ENCODE data around the gene UNC5CL. TPM values are rescaled to one million over a fixed set of nuclear protein-coding genes. Genes with fewer than 3 reads are reported as not detected.

UNC5CL gene
- total and polyA plus RNA-seq, 2 experiments from 2014 or later: 0.87 to 1.2 TPM

- no peak overlapping the region for H3K4me3 ChIP-seq
- ATAC-seq (no peak), DNase-seq (ENCODE audit: low spot score) (no peak)
- H3F3A ChIP-seq (replicated peaks; ENCODE audit: low read depth): no peaks in the 10 kb centered on the region
- TF ChIP-seq ZNF114 (CRISPR knock-in tag; IDR thresholded peaks at IDR 0.05): no peak
- no peak for TF ChIP-seq EZH2phosphoT487 (IDR thresholded peaks at IDR 0.05; ENCODE audit: unreplicated experiment)
- TF ChIP-seq, protein P1, sequence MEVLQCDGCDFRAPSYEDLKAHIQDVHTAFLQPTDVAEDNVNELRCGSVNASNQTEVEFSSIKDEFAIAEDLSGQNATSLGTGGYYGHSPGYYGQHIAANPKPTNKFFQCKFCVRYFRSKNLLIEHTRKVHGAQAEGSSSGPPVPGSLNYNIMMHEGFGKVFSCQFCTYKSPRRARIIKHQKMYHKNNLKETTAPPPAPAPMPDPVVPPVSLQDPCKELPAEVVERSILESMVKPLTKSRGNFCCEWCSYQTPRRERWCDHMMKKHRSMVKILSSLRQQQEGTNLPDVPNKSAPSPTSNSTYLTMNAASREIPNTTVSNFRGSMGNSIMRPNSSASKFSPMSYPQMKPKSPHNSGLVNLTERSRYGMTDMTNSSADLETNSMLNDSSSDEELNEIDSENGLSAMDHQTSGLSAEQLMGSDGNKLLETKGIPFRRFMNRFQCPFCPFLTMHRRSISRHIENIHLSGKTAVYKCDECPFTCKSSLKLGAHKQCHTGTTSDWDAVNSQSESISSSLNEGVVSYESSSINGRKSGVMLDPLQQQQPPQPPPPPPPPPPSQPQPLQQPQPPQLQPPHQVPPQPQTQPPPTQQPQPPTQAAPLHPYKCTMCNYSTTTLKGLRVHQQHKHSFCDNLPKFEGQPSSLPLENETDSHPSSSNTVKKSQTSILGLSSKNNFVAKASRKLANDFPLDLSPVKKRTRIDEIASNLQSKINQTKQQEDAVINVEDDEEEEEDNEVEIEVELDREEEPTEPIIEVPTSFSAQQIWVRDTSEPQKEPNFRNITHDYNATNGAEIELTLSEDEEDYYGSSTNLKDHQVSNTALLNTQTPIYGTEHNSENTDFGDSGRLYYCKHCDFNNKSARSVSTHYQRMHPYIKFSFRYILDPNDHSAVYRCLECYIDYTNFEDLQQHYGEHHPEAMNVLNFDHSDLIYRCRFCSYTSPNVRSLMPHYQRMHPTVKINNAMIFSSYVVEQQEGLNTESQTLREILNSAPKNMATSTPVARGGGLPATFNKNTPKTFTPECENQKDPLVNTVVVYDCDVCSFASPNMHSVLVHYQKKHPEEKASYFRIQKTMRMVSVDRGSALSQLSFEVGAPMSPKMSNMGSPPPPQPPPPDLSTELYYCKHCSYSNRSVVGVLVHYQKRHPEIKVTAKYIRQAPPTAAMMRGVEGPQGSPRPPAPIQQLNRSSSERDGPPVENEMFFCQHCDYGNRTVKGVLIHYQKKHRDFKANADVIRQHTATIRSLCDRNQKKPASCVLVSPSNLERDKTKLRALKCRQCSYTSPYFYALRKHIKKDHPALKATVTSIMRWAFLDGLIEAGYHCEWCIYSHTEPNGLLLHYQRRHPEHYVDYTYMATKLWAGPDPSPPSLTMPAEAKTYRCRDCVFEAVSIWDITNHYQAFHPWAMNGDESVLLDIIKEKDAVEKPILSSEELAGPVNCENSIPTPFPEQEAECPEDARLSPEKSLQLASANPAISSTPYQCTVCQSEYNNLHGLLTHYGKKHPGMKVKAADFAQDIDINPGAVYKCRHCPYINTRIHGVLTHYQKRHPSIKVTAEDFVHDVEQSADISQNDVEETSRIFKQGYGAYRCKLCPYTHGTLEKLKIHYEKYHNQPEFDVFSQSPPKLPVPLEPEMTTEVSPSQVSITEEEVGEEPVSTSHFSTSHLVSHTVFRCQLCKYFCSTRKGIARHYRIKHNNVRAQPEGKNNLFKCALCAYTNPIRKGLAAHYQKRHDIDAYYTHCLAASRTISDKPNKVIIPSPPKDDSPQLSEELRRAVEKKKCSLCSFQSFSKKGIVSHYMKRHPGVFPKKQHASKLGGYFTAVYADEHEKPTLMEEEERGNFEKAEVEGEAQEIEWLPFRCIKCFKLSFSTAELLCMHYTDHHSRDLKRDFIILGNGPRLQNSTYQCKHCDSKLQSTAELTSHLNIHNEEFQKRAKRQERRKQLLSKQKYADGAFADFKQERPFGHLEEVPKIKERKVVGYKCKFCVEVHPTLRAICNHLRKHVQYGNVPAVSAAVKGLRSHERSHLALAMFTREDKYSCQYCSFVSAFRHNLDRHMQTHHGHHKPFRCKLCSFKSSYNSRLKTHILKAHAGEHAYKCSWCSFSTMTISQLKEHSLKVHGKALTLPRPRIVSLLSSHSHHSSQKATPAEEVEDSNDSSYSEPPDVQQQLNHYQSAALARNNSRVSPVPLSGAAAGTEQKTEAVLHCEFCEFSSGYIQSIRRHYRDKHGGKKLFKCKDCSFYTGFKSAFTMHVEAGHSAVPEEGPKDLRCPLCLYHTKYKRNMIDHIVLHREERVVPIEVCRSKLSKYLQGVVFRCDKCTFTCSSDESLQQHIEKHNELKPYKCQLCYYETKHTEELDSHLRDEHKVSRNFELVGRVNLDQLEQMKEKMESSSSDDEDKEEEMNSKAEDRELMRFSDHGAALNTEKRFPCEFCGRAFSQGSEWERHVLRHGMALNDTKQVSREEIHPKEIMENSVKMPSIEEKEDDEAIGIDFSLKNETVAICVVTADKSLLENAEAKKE (CRISPR knock-in tag; IDR thresholded peaks at IDR 0.05): no peak
- TF ChIP-seq JUNB (IDR thresholded peaks at IDR 0.05; ENCODE audit: unreplicated experiment): no peak
- no peak for TF ChIP-seq REST (IDR thresholded peaks at IDR 0.05; ENCODE audit: unreplicated experiment)
- no peak for TF ChIP-seq CREB1 (CRISPR knock-in tag; IDR thresholded peaks at IDR 0.05; ENCODE audit: low read depth)
- no peak for TF ChIP-seq ZNF331 (CRISPR knock-in tag; IDR thresholded peaks at IDR 0.05; ENCODE audit: low read depth)
- no peak for TF ChIP-seq EZH2 (IDR thresholded peaks at IDR 0.05; ENCODE audit: low read depth, unreplicated experiment)
- no peaks in the 10 kb centered on the region for H3K79me2 ChIP-seq (replicated peaks; ENCODE audit: insufficient read depth)
- H3K27ac ChIP-seq (ENCODE audit: low read depth): no peak overlapping the region
- H2AFZ ChIP-seq: no peak overlapping the region
- H3K27me3 Mint-ChIP-seq (ENCODE audit: insufficient read depth, low read depth, poor library complexity): peaks cover 8% of the 10 kb centered on the region
- no peak overlapping the region for H3K27ac Mint-ChIP-seq
- no peaks in the 10 kb centered on the region for H3K9me2 ChIP-seq (ENCODE audit: insufficient read depth)
- no peaks in the 10 kb centered on the region; the same call in 1 of the 2 replicates for H3K4me1 ChIP-seq (ENCODE audit: insufficient read depth)
- H3K36me3 ChIP-seq (ENCODE audit: insufficient read depth): no peaks in the 10 kb centered on the region; the same call in 1 of the 2 replicates
- no peak overlapping the region for H3K4me3 Mint-ChIP-seq
- no peaks in the 10 kb centered on the region for H4K20me1 ChIP-seq (replicated peaks; ENCODE audit: insufficient read depth)
- no peaks in the 10 kb centered on the region for H3K27me3 ChIP-seq (ENCODE audit: insufficient read depth)
- no peak overlapping the region for H3K4me2 ChIP-seq
- H3K36me3 Mint-ChIP-seq (ENCODE audit: low read depth): no peaks in the 10 kb centered on the region
- H3K9me3 Mint-ChIP-seq: no peaks in the 10 kb centered on the region
- peaks cover 13% of the 10 kb centered on the region for H3K4me1 Mint-ChIP-seq
Measured at GRCh38 chr6:41037107-41037900, 1.7 kb downstream of the UNC5CL start.

All from GM23338 (cell line).